ENCODE results near the gene FLRT2. TPM values are rescaled to one million over a fixed set of nuclear protein-coding genes. Genes with fewer than 3 reads are reported as not detected.

FLRT2 gene
- total RNA-seq, 1 experiment from 2014 or later: 0.43 TPM

GRCh38 chr14:85531587-85532373, 1.8 kb downstream of the FLRT2 start:
- Mint-ChIP-seq H3K36me3 (ENCODE audit: insufficient read depth, unreplicated experiment) (no peaks in the 10 kb centered on the region), H3K4me3 (ENCODE audit: unreplicated experiment) (no peak overlapping the region), H3K27ac (ENCODE audit: unreplicated experiment) (no peak overlapping the region), H3K27me3 (ENCODE audit: insufficient read depth, unreplicated experiment) (no peaks in the 10 kb centered on the region), H3K9me3 (ENCODE audit: unreplicated experiment) (peaks cover 9% of the 10 kb centered on the region), H3K4me1 (ENCODE audit: low read depth, unreplicated experiment) (peaks cover 18% of the 10 kb centered on the region)
- H3K9me3 ChIP-seq: 0 out of 2 replicates have a peak, but pooled peaks cover 5% of the 10 kb centered on the region
- ChIA-PET POLR2A (no interaction called here), CTCF (no interaction called here)
- DNase-seq: no peak
- no TSS peak for BruUV-seq (replicated peaks)
- no peaks in the 10 kb centered on the region for H3K27me3 ChIP-seq (replicated peaks; ENCODE audit: control insufficient read depth, insufficient read depth, low read length)
- peaks cover 7% of the 10 kb centered on the region for H3K4me1 ChIP-seq
- no peak overlapping the region for H3K4me3 ChIP-seq (ENCODE audit: low read depth, low read length)
- intact Hi-C loops (cut with micrococcal nuclease; ENCODE audit: unreplicated experiment): no loop called here
- no peak for TF ChIP-seq CTCF (IDR thresholded peaks at IDR 0.05; ENCODE audit: insufficient read depth in 1 of 2, low read depth in 1 of 2, low read length in 1 of 2, severe bottlenecking in 1 of 2, unreplicated experiment in 1 of 2)
- no peaks in the 10 kb centered on the region for H3K36me3 ChIP-seq (ENCODE audit: control insufficient read depth, insufficient read depth, low read length)

GRCh38 chr14:85532374-85533022, 2.6 kb downstream of the FLRT2 start:
- Mint-ChIP-seq H3K27ac (ENCODE audit: unreplicated experiment) (no peak overlapping the region), H3K27me3 (ENCODE audit: insufficient read depth, unreplicated experiment) (no peaks in the 10 kb centered on the region), H3K36me3 (ENCODE audit: insufficient read depth, unreplicated experiment) (no peaks in the 10 kb centered on the region), H3K4me3 (ENCODE audit: unreplicated experiment) (no peak overlapping the region), H3K9me3 (ENCODE audit: unreplicated experiment) (peaks cover 9% of the 10 kb centered on the region), H3K4me1 (ENCODE audit: low read depth, unreplicated experiment) (peaks cover 13% of the 10 kb centered on the region)
- Histone ChIP-seq H3K4me1 (no peaks in the 10 kb centered on the region; the same call in 1 of the 2 replicates), H3K27me3 (replicated peaks; ENCODE audit: control insufficient read depth, insufficient read depth, low read length) (no peaks in the 10 kb centered on the region), H3K9me3 (0 out of 2 replicates have a peak, but pooled peaks cover 5% of the 10 kb centered on the region), H3K4me3 (ENCODE audit: low read depth, low read length) (no peak overlapping the region), H3K36me3 (ENCODE audit: control insufficient read depth, insufficient read depth, low read length) (no peaks in the 10 kb centered on the region)
- ChIA-PET CTCF (no interaction called here), POLR2A (no interaction called here)
- intact Hi-C loops (cut with micrococcal nuclease; ENCODE audit: unreplicated experiment): no loop called here
- TF ChIP-seq CTCF (IDR thresholded peaks at IDR 0.05; ENCODE audit: insufficient read depth in 1 of 2, low read depth in 1 of 2, low read length in 1 of 2, severe bottlenecking in 1 of 2, unreplicated experiment in 1 of 2): no peak
- no TSS peak for BruUV-seq (replicated peaks)
- no peak for DNase-seq

GRCh38 chr14:85533023-85533860, 3.3 kb downstream of the FLRT2 start:
- H3K27me3 Mint-ChIP-seq (ENCODE audit: insufficient read depth, unreplicated experiment): no peaks in the 10 kb centered on the region
- Histone ChIP-seq H3K27me3 (replicated peaks; ENCODE audit: control insufficient read depth, insufficient read depth, low read length) (no peaks in the 10 kb centered on the region), H3K4me3 (ENCODE audit: low read depth, low read length) (no peak overlapping the region), H3K4me1 (no peaks in the 10 kb centered on the region; the same call in 1 of the 2 replicates), H3K9me3 (0 out of 2 replicates have a peak, but pooled peaks cover 5% of the 10 kb centered on the region), H3K36me3 (ENCODE audit: control insufficient read depth, insufficient read depth, low read length) (no peaks in the 10 kb centered on the region)
- intact Hi-C loops (cut with micrococcal nuclease; ENCODE audit: unreplicated experiment): no loop called here
- no peak overlapping the region for H3K27ac Mint-ChIP-seq (ENCODE audit: unreplicated experiment)
- H3K4me3 Mint-ChIP-seq (ENCODE audit: unreplicated experiment): no peak overlapping the region
- peaks cover 6% of the 10 kb centered on the region for H3K4me1 Mint-ChIP-seq (ENCODE audit: low read depth, unreplicated experiment)
- BruUV-seq (replicated peaks): no TSS peak
- no peaks in the 10 kb centered on the region for H3K36me3 Mint-ChIP-seq (ENCODE audit: insufficient read depth, unreplicated experiment)
- ChIA-PET POLR2A (no interaction called here), CTCF (no interaction called here)
- DNase-seq: no peak
- H3K9me3 Mint-ChIP-seq (ENCODE audit: unreplicated experiment): peaks cover 9% of the 10 kb centered on the region
- TF ChIP-seq CTCF (IDR thresholded peaks at IDR 0.05; ENCODE audit: insufficient read depth in 1 of 2, low read depth in 1 of 2, low read length in 1 of 2, severe bottlenecking in 1 of 2, unreplicated experiment in 1 of 2): no peak

Data from Caco-2 (cell line).